Measurements from ENCODE around the gene TAF5L.
"Not testable (repeated sequence)": the region's sequence is repeated elsewhere in the genome, so short reads cannot be mapped to it uniquely, and the experiment has no call there.

Gene TAF5L

DNA sequence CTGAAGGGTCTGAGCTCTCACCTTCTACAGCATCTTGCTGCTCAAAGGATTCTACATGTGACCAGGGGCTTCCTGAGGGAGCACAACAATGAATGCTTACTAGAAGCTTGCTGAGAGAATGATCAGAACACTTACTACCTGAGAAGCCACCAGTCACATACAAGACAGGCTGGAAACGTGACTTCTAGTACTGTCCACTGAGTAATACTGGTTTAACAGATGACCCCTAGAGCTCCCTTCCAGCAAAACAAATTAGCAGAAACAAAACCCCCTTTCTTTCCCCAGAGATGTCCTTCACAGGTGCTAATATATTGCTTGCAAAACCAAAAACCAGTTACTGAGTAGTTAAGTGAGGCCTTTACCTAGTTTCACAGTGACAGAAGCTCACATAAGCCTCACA is 2.1 kb downstream of the TAF5L start:
- Mint-ChIP-seq H3K4me3 (peak overlapping the region; percentile 92), H3K9me3 (no peaks in the 10 kb centered on the region), H3K27ac (no peak overlapping the region), H3K4me1 (peaks cover 42% of the 10 kb centered on the region), H3K36me3 (ENCODE audit: low read depth) (peaks cover 4% of the 10 kb centered on the region), H3K27me3 (ENCODE audit: low read depth, poor library complexity) (no peaks in the 10 kb centered on the region)
- TF ChIP-seq, protein P1, sequence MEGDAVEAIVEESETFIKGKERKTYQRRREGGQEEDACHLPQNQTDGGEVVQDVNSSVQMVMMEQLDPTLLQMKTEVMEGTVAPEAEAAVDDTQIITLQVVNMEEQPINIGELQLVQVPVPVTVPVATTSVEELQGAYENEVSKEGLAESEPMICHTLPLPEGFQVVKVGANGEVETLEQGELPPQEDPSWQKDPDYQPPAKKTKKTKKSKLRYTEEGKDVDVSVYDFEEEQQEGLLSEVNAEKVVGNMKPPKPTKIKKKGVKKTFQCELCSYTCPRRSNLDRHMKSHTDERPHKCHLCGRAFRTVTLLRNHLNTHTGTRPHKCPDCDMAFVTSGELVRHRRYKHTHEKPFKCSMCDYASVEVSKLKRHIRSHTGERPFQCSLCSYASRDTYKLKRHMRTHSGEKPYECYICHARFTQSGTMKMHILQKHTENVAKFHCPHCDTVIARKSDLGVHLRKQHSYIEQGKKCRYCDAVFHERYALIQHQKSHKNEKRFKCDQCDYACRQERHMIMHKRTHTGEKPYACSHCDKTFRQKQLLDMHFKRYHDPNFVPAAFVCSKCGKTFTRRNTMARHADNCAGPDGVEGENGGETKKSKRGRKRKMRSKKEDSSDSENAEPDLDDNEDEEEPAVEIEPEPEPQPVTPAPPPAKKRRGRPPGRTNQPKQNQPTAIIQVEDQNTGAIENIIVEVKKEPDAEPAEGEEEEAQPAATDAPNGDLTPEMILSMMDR (IDR thresholded peaks at IDR 0.05) = no peak
- DNase-seq = no peak

DNA sequence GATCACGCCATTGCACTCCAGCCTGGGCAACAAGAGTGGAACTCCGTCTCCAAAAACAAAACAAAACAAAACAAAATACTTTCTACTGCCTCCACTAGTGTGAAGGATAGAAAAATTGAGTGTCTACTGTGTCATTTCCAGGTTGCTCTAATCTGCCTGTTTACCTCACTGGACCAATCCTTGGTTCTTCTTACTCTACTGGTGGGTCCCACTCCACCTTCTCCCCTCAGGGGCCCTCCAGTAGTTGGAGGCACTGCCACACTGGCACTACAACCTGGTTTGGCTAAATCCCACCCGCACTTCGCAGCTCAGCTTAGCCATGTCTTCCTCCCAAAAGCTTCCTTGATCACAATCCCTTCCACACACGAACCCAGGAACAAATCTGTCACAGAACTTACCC is 2.7 kb downstream of the TAF5L start:
- DNase-seq = no peak
- Mint-ChIP-seq H3K27me3 (ENCODE audit: low read depth, poor library complexity) (no peaks in the 10 kb centered on the region), H3K4me3 (no peak overlapping the region), H3K27ac (no peak overlapping the region), H3K36me3 (ENCODE audit: low read depth) (no peaks in the 10 kb centered on the region), H3K4me1 (peaks cover 42% of the 10 kb centered on the region), H3K9me3 (no peaks in the 10 kb centered on the region)
- TF ChIP-seq, protein P1 (IDR thresholded peaks at IDR 0.05) = no peak

DNA sequence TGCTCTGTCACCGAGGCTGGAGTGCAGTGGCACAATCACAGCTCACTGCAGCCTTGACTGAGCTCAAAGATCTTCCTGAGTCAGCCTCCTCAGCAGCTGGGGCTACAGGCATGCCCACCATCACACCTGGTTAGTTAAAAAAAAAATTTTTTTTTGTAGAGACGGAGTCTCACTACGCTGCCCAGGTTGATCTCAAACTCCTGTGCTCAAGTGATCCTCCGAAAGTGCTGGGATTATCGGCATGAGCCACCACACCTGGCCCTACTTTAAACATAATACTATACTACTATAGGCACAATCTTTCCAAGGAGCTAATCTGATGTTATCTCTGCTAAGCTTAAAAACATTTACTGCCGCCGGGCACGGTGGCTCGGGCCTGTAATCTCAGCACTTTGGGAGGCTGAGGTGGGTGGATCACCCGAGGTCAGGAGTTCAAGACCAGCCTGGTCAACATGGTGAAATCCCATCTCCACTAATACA is 3.2 kb downstream of the TAF5L start:
- not testable (repeated sequence) for H3K4me3 Mint-ChIP-seq; H3K27me3 Mint-ChIP-seq (ENCODE audit: low read depth, poor library complexity); H3K36me3 Mint-ChIP-seq (ENCODE audit: low read depth); DNase-seq; H3K27ac Mint-ChIP-seq; H3K9me3 Mint-ChIP-seq
- peaks cover 41% of the 10 kb centered on the region for H3K4me1 Mint-ChIP-seq

DNA sequence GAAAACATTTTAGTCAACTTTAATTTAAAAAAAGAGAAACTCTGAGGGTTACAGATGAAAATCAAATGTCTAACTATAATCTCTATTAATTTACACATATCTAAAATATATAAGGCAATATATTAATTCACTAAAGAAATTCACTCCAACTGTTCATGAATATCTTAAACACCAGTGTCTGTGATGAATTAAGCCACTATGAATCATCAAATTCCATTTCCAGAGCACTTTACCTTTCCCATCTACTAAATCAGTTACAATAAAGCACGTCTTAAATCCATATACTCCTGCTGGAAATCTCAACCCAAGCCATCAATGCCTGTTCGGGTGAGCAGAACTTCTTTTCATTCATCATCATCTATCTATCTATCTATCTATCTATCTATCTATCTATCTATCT is 4.3 kb downstream of the TAF5L start:
- Mint-ChIP-seq H3K4me3 (no peak overlapping the region), H3K27ac (no peak overlapping the region), H3K36me3 (ENCODE audit: low read depth) (no peaks in the 10 kb centered on the region), H3K4me1 (peaks cover 31% of the 10 kb centered on the region), H3K27me3 (ENCODE audit: low read depth, poor library complexity) (no peaks in the 10 kb centered on the region), H3K9me3 (no peaks in the 10 kb centered on the region)
- DNase-seq = no peak
- TF ChIP-seq, protein P1 (IDR thresholded peaks at IDR 0.05) = no peak

DNA sequence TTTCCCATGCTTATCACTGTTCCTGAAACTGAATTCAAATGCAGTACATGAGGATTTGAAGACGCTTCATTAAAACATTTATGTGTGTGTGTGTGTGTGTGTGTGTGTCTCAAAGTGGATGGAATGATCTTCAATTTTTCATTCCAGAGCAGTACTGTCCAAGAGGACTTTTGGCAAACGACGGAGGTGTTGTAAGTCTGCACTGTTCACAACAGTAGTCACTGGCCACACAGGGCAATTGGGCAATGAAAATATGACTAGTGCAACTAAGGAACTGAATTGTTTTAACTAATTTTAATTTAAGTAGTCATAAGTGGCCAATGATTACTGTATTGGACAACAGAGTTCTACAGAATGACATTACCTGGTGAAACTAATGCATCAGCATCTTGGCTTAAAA is 5.0 kb downstream of the TAF5L start:
- Mint-ChIP-seq H3K36me3 (ENCODE audit: low read depth) (no peaks in the 10 kb centered on the region), H3K4me3 (no peak overlapping the region), H3K27me3 (ENCODE audit: low read depth, poor library complexity) (no peaks in the 10 kb centered on the region), H3K27ac (no peak overlapping the region), H3K4me1 (peaks cover 28% of the 10 kb centered on the region), H3K9me3 (no peaks in the 10 kb centered on the region)
- no peak for DNase-seq
- TF ChIP-seq, protein P1 (IDR thresholded peaks at IDR 0.05) = no peak

DNA sequence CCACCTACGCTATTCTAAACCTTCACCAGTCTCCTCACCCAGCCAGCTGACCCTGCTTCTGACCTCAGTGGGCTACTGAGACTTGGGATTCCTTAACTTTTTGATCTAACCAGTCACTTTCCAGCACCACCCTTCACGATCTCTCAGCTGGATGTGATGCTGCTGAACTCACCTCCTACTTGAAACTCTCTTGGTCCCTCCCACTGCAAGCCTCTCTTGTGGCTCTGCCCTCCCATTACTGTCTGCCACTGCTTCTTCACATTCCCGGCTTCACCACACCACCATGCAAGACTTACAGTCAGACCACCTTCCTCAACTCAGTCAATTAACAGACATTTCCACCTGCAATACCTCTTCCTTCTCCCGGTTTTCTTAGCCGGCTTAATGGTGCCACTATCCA is 6.3 kb downstream of the TAF5L start:
- no peaks in the 10 kb centered on the region for H3K36me3 Mint-ChIP-seq (ENCODE audit: low read depth)
- DNase-seq = no peak
- TF ChIP-seq, protein P1 (IDR thresholded peaks at IDR 0.05) = no peak
- H3K9me3 Mint-ChIP-seq = no peaks in the 10 kb centered on the region
- H3K27me3 Mint-ChIP-seq (ENCODE audit: low read depth, poor library complexity) = no peaks in the 10 kb centered on the region
- peaks cover 21% of the 10 kb centered on the region for H3K4me1 Mint-ChIP-seq
- H3K27ac Mint-ChIP-seq = no peak overlapping the region
- no peak overlapping the region for H3K4me3 Mint-ChIP-seq
